NCI-H82 (cell line): ENCODE results near the gene TH.

Source experiments
- DNase-seq: peaks from one replicate; lab custom pipeline; 2025; lab: John Stamatoyannopoulos, UW

Gene TH

DNA sequence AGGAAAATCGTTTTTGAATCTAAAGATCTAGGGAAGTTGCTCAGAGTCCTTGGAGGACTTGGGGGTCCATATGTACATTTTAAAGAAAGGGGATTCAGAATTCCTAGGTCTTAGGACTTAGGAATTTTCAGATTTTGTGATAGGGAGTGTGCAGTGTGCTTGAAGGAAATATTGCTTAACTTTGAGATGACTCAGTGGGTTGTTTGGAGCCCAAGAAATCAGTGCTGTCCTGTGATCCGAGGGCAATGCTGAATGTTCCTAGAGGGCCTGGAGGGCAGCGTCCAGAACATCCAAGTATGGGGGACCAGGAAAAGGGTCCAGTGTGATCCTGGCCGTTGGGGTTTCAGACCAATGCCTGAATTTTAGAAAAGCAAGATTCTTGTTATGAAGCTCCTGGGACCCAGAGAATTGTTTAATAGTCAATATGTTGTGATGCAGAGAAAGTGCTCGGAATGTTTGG, 29.3 kb downstream of the TH start:
- no peak for DNase-seq

DNA sequence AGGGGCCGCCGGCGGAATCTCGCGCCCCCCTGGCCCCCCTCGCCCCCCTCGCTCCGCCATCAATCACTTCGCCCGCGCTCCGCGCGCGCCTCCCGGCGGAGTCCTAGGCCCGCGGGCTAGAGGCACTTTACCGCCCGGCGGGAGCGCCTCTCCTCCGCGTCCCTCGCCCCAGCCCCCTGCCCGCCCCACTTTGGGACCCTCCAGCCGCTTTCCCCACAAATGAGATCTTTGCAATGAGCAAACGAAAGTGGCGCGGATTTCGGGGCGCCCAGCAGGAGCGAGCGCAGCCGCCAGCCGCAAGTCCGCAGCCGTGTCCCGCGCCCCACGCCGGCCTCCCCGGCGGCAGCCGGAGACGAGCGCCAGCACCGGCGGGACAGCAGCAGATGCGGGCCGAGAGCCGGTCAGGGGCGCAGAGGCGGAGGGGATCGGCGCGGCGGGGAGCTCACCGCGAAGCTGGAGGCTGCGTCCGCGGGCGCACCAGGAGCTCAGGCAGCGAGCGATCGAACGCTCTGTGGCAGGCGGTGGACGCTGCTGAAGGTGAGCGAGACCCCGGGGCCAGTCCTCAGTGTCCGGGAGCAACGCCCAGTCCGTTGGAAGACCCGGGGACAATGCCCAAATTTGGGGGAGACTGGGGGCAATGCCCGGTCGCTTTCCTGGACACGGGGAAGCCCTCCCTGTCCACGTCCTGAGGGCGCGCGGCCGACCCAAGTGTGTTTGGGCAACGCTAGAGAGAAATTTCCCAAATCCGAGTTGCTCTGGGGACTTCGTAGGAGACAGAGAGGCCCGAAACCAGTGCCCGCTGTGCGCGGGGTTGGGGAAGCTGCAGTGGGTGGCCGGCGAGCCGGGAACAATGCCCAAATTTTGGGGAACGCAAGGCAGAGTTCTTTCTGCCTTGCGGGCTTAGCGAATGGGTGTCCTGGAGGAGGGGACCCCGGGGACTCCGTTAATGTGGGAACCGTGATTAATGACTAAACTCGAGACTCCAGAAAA, 30.9 kb downstream of the TH start:
- DNase-seq, result no peak

DNA sequence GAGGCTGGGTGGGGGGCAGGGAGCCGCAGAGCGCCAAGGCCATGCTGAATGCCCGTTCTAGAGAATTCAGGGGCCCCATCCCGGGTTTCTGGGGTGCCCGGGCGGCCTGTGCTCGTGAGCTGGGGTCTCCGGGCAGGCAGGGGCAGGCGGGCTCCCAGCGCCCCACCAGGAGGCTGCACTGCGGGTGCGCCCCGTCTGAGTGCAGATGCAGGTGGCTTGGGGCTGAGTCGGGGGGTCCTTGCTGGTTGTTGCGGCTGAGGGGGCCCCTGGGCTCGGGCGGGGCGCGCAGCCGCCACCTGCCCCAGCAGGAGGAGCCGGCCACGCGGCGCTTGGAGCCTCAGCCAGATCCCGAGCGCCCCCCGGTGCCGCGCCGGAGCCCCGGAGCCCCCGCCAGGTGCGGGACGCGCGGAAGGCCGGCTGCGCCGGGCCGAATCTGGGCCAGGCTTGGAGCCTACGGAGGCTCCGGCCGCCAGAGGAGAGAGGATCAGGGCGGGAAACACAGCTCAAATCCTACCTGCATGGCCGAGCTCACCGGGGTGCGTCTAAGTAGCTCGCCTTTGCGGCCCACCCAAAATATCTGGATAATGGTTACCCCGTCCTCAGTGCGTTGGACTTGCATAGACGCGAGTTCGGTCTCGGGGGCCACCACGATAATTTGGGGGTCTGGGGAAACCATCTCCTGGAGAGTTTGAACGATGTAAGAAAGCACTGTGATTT, 31.8 kb downstream of the TH start:
- DNase-seq, result no peak

DNA sequence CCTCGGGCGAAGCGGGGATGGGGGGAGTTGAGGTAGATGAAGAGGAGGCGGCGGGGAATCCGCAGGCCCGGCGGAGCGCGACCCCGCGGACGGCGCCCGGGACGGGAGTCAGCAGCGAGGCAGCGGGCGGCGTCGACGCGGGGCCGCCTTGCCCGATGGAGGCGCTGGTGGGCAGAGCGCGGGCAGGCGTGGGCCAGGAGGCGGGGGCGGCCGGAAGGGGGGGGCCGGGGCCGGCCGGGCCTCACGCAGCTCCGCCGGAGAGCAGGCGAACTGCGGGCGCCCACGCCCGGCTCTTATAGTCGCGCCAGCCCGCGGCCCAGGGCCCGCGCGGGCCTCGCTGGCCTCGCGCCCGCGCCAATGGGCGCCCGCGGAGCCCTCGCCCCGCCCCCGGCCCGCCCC, 32.5 kb downstream of the TH start, which contains the start of gene IGF2:
Gene IGF2 (minus strand): TSS at position 267 of the 399 bp plus-strand sequence. CDS start 3,866 bp downstream, outside the sequence.
- DNase-seq, result no peak

DNA sequence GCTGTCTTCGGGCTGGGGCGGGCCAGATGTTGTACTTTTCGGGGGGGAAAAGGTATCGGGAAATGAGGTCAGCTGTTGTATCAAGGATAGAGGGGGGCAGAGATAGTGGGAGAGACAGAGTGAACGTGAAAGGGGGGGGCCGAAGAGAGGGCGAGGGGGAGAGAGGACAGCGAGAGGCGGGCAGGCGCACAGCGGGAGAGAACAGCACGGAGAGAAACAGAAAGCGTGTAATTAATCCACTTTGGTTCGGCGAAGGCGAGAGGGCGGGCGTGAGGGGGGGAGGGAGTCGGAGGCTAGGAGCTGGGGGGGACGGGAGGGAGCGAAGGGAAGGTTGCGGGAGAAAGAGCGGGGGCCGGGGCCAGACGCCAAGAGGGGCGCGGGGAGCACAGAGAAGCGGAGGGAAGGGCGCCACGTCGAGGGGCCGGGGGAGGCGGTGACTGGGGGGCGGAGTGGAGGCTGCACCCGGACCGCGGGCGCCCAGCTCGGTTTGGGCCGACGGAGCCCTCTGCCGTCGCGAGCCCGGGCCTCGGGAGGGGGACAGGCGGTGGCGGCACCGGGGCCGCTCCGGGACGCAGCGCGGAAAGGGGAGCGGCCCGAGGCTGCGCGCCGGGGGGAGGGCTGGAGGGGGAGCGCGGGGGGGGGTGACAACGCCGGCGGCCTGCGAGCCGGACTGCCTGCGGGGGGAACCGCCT, 33.0 kb downstream of the TH start:
- peak; percentile 54 for DNase-seq

DNA sequence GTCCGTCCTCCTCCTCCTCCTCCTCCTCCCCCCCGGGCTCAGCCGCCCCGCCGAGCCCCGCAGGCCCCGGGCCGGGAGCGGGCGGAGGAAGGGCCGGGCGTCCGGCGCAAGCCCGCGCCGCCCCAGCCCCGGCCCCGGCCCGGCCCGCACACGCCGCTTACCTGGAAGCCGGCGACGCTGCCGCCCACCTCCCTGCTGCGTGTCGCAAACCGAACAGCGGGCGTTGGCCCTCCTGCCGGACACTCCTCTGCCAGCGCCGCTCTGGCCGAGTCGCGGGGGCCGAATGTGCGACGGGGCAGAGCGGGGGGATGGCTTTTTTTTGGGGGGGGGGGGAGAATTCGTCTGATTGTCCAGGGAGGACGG, 33.6 kb downstream of the TH start:
- DNase-seq, result no peak

DNA sequence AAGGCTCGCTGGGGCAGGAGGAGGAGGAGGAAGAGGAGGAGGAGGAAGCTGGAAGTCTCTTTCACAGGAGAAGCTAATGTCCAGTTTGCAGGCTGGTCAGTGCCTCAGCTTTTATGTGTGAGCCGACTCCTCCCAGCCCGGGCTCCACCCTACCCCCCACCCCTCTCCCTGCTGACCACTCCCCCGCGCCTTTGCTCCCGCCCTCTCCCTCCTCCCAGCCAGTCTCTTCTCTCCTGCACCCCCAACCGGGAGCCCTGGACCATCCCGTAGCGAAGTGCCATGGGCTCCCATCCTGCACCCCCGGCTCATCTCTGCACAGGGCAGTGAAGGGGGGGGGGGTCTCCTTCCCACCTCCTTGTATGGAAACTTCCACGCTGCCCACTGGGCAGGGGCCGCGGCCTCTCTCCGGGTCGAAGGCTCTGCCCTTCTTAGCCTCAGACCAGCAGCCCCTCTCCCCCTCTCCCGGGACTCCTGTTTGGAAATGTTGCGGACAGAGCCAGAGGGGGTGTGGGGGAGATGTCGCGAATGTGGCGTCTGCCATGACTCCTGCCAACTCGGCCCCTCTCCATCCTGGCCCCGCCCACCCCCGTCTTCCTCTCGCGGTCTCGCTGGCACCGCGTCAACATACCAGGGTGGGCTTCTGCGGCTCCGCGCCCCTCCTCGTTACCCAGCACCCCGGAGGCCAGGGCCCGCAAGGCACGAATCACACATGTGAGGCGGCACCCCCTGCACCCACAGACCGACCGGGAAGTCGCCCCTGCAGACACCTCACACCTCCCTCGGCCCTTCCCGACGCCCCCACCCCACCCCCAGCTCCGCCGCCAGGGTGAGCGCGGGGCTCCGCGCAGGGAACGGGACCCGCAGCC, 34.2 kb downstream of the TH start:
- DNase-seq, result peak; percentile 23

DNA sequence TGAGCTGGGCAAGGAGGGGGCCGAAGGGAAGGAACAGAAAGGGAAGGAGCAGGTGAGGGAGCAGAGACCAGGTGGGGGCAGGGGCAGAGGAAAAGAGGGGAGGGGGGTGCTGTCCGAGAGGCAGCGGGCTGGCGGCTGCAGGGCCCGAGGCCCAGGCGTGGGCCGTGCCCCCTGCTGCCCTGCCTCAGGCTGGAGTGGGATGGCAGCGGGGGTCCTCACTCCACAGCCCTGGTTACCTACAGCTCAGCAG, 34.7 kb downstream of the TH start:
- no peak for DNase-seq

DNA sequence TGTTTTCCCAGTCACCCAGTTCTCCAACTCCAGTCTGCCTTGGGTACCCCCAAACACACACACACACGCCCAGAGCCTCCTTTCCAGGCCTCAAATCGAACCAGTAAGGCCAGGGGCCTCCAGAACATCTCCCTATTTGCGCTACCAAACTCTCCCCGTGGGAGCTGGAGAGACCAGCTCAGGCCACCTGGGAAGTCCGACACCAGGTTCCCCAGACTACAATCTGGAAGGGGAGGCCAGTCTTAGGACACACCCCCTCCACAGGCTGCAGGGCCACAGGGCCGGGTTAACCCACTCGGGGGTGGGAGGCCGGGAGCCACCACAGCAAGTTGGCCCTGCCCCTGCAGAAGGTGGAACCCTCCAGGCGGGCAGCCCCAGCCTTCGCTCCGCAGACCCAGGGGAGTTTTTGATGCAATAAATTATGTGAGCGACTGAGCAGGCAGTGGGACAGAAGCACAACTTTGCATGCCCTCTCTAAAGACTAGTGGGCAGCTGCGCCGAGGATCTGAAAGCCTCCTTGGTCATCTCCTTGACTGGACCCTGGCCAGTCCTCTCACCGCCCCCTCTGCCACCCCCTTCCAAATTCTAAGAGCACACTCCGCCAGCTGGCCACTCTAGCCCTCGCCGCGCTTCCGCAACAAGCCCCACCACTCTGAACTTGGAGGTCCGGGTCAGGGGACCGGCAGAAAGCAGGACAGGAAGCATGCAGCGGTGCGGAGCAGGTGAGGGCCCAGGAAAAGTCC, 35.2 kb downstream of the TH start:
- no peak for DNase-seq

DNA sequence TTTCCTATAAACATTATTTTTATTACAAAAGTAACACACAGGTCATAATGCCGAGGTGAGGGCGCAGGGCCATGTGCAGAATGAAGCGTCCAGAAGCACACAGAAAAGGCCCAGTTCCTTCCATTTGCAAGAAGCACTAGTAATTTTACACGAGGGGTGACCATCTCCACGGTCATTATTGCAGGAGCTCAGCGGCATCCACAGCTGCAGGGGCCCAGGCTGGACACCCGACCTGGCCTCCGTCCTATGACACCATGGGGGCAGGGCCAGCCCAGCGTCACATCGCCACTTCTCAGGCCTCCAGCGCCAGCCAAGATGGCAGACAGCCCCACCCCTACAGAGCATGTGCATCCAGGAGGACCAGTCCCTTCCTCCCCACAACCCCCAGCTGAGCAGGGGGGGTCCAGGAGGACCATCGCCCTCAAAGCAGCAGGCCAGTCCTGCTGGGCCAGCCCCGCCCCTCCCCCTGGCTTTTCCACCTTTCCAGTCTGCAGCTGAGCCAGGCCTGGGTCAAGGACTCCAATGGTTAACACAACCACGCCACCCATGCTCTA, 35.9 kb downstream of the TH start:
- DNase-seq, result no peak

DNA sequence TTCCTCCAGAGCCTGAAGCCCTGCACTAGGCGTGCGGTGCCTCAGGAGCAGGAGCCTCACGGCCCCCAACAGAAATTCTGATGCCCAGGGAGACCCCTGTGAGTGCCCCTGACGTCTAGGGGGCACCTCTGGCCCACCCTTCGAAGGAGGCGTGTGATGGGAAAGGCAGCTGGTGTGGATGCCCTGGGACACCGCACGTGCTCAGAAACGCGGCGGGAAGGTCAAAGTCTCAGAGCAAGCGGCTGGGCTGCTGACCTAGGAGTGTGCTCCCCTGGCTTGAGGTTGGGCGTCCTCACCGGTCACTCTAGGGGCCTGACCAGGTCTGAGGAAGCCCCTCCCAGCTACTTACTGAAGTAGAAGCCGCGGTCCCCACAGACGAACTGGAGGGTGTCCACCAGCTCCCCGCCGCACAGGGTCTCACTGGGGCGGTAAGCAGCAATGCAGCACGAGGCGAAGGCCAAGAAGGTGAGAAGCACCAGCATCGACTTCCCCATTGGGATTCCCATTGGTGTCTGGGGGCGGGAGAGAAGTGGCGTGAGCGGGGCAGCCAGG, 36.5 kb downstream of the TH start:
- no peak for DNase-seq

DNA sequence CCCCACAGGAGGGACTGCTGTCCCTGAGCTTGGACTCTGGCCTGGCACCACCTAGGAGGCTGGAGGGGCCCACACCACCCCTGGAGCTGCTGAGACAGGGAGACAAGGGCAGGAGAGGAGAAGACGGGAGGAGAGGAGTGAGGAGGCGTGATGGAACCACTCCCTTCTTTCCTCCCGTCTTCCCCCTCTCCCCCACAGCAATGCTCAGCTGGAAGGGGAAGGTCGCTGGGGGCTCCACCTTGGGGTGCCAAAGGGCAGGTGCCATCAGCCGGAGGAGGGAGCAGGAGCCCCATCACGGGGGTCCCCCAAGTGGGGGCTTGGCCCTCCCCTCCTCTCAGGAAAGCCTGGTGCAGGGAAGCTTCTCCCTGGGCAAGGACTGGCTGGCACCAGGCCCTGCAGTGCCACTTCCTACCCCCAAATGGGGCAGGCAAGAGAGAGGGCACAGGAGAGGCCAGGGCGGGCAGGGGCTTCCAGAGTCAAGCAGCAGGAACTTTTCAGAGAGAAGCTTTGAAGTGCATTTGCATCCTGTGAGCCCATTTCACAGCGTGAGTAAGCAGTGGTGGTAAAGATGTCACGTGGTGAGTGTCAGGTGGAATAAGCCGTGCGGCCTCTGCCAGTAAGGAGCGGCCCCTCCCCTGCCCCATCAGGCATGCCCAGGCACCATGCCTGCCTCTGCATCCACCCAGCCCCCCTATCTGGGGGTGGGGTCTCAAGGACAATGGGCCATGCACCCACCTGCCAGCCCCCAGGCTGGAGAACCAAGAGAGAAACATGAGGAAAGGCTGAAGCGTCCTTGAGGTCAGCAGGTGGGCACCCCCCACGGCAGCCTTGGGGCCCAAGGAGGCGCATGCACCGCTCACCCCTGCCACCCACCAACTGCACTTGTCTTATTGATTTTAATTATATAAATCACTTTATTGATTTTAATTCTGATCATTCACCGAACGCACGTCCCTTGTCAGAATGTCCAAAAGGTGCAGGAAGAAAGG, 37.3 kb downstream of the TH start:
- no peak for DNase-seq

DNA sequence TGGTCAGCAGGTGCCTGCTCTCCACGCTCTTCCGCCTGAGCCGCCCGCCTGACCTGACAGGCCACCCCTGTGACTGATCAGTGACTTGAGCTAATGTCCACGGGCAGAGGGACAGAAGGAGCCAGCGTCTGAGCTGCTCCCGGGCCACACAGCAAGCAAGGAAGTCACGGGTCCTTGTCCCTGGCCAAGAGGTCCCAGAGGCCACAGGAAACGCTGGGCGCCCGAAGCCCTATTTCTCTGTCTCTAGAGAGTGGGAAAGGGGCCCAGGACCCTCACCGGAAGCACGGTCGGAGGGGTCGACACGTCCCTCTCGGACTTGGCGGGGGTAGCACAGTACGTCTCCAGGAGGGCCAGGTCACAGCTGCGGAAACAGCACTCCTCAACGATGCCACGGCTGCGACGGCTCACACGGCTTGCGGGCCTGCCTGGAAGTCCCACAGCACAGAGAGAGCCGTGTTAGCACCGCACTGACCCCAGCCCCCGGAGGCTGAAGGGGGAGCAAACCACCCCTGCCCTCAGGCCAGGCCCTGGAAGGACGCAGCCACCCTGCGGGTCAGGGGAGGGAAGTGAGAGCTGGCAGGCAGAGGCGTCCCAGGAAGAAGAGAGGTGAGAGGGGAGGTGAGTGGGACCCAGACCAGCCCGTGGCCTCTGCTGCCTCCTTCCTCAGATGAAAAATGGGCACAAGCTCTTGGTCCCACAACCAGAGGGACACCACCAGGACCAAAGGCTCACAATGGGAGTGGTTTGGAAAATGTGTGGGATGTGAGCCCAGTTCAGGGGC, 38.2 kb downstream of the TH start:
- no peak for DNase-seq

DNA sequence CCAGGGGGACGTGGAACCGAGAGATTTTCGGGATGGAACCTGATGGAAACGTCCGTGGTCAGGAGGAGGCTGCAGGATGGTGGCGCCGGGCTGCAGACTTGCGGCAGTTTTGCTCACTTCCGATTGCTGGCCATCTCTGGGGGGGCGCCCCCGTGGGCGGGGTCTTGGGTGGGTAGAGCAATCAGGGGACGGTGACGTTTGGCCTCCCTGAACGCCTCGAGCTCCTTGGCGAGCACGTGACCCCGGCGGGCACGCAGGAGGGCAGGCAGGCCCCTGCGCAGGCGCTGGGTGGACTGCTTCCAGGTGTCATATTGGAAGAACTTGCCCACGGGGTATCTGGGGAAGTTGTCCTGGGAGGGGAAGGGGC, 38.8 kb downstream of the TH start:
- no peak for DNase-seq

DNA sequence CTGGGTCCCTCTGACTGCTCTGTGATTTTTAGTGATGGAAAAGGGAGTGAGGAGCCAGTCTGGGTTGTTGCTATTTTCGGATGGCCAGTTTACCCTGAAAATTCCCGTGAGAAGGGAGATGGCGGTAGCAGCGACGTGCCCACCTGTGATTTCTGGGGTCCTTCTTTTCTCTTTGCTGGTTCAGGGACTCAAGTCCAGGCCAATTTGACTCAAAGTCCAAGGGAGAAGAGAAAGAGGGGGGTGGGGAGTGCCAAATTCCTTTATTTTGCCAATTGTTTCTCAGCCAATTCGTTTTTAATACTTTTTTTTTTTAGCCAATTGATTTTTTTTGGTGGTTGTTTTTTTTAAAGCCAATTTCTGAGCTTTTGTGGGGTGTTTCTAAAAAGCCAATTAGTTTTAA, 39.4 kb downstream of the TH start:
- DNase-seq, result no peak

DNA sequence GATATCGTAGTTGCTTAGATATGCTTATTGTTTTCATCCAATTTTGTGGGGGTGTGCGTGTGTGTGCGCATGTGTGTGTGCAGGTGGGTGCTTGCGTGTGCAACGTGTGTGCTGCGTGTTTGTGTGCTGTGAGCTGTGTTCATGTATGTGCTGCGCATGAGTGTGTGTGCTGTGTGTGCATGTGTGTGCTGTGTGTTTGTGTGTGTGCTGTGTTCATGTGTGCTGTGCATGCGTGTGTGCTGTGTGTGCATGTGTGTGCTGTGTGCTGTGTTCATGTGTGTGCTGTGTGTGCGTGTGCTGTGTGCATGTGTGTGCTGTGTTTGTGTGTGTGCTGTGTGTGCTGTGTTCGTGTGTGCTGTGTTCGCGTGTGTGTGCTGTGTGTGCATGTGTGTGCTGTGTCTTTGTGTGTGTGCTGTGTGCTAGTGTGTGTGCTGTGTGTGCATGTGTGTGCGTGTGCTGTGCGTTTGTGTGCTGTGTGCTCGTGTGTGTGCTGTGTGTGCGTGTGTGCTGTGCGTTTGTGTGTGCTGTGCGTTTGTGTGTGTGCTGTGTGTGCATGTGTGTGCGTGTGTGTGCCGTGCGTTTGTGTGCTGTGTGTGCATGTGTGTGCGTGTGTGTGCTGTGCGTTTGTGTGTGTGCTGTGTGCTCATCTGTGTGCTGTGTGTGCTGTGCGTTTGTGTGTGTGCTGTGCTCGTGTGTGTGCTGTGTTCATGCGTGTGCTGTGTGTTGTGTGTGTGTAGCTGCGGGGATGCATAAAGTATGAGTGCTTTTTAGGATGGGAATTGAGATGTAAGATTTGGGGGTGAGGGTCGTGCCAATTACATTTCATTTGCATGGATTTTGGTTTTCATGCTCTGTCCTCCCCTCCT, 40.0 kb downstream of the TH start:
- DNase-seq, result no peak

DNA sequence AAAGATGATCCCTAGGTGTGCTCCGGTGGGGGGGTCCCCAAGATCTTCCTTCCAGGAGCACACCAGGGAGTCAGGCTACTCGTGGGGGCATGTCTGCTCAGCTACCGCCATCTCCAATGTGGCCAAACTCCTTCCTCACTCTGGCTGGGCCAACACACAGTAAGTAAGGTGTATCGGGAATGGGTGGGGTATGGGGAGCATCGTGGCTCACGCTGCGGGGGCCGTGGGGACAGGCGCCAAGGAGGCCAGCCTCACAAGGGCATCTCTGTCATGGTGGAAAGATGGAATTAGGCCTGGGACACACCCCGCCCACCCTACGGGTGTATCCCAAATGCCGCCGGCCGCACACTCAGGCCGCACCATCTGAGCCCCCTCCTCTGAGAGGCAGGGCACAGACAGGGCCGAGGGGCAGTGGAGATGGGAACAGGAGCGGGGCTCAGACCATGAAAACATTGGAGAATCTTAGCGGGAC, 40.7 kb downstream of the TH start:
- no peak for DNase-seq
